NCI-H1436 treated with DMSO at 0.1 percent for 48 hours (cell line): ENCODE results near the gene BTAF1.
"Not testable (repeated sequence)": the region's sequence is repeated elsewhere in the genome, so short reads cannot be mapped to it uniquely, and the experiment has no call there.

Experiments
- DNase-seq: peaks from one replicate; lab custom pipeline; 2025; lab: John Stamatoyannopoulos, UW

Gene BTAF1

DNA sequence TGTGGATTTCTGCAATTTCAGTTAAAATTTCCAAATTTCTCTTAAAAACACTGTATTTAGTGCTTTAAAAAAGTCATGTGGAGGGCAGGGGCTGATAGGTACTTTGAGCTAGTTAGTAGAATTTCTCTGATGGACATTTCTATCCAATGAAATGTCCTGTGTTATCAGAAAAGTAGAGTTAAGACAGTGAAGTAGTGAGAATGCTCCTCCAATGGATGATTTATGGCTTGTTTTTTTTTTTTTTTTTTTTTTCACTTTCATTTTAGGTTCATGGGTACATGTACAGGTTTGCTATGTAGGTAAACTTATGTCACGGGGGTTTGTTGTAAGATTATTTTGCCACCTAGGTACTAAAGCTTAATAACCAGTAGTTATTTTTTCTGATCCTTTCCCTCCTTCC is 55.0 kb downstream of the BTAF1 start:
- DNase-seq: no peak

DNA sequence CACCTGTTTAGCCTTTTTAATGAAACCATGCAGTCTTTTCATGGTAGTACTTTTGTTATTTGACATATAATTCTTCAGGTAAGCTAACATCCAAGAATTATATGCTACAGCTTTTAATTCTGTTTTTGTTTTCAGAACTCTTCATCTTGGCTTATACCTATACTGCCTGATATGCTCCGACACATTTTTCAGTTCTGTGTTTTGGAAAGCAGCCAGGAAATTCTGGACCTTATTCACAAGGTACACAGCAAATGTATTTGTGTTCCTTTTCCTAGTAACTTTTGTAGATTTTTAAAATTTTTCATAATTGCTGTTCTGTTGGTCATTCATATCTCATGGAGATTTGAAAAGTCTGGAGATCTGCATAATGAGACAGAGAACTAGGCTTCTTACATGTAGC is 56.7 kb downstream of the BTAF1 start:
- DNase-seq: no peak

DNA sequence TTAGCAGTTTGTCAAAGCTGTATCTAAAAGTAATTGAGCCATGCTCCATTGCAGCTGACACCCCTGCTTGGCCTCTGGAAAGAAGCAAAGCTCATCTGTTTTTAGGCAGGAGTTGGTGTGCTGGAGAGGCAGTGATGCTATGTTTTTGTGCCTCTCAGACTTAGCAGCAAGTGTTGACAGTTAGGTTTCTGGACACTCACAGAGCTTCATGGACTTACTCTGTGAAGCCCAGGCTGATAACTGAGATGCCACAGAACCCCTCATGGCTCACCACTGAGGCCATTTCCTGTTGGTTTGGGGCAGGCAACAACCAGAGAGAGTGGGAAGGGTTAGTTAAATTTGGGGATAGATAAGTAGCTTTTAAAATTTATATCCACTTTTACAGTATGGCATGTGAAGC is 59.8 kb downstream of the BTAF1 start:
- no peak for DNase-seq

DNA sequence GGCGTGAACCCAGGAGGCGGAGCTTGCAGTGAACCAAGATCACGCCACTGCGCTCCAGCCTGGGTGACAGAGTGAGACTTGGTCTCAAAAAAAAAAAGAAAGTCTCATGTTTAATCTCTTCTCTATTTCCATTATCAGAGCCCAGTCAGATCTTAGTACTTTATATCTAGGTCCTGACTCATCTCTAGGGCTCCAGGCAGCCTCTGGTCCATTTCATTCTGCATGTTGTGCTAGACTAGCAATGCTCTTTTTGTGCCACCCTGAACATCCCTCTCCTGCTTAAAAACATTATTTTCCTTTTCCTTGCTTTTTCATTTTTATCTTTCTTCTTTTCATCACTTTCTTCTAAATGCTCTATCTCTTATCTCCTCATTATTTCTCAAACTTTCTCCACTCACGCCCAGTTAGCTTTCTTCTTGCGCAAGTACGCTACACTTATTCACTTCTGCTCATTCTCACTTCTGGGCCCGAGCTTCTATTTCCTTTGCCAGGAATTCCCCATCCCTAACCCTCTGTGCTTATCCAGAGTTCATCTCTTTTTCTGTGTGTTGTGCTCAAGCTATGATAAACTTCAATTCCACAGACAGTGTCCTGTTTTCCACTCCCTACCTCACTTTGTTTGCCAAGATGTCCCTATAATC is 63.9 kb downstream of the BTAF1 start:
- DNase-seq: no peak

DNA sequence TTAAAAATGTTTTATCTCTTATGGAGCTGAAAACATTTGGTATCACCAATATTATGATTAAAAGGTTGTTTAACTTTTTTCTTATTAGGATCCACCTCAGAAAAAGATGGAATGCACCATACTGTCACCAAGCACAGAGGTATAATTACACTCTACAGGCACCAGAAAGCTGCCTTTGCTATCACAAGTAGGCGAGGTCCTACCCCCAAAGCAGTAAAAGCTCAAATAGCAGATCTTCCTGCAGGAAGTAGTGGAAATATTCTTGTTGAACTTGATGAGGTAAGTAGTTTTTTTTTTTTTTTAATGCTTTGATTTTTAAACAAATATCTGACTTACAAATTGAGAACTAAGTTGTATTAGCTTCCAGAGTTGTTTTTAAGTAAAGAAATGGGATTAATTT is 68.5 kb downstream of the BTAF1 start:
- no peak for DNase-seq

DNA sequence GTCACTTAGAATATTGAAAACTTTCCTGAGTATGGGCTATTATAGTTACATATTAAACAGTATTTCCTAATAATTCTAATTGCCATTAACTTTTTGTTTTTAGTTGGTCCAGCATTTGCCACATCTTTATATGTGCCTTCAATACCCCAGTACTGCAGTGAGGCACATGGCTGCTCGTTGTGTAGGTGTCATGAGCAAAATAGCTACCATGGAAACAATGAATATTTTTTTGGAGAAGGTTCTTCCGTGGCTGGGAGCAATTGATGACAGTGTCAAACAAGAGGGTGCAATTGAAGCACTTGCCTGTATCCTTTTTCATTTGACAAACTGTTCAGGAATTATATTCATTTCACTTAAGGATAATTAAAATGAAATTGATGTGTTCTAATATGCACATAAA is 72.7 kb downstream of the BTAF1 start:
- no peak for DNase-seq

DNA sequence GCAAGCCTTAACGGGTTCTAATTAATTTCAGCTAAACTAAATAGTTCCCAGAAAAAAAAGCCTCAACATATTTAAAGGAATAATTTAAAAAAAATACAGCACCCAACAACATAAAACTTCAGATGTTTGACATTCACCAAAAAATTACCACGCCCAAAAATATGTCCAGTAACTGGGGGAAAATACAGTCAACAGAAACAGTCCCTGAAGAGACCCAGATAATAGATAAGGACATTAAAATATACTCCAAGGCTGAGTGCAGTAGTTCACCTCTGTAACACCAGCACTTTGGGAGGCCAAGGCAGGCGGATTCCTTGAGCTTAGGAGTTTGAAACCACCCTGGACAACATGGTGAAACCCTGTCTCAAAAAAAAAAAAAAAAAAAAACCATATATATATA is 78.0 kb downstream of the BTAF1 start:
- no peak for DNase-seq

DNA sequence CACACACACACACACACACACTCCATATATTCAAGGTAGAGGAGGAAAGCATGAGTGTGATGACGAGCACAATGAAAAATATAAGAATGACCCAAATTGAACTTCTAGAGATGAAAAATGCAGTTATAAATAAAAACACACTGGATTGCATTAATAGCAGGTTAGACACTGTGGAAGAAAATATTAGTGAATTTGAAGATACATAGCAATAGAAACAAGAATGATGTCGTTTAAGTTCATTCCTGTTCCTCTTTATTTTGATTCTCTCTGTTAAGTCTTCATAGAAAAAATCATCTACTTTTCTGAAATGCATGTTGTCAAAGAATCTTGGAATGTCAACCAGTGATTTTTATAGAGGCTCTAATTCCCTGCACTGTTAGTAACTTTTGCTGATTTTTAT is 78.4 kb downstream of the BTAF1 start:
- DNase-seq: no peak

DNA sequence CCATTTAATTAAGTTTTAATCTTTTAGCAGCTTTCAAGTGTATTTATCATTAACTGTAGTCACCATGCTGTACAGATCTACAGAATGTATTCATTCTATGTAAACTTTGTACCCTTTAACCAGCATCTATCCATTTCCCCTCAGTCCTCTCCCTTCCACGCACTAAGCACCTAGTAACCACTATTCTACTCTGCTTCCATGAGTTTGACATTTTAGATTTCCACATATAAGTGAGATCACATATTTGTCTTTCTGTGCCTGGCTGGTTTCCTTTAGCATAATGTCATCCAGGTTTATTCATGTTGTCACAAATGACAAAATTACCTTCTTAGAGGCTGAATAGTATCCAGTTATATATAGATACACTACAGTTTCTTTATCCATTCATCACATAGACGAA is 79.7 kb downstream of the BTAF1 start:
- no peak for DNase-seq

DNA sequence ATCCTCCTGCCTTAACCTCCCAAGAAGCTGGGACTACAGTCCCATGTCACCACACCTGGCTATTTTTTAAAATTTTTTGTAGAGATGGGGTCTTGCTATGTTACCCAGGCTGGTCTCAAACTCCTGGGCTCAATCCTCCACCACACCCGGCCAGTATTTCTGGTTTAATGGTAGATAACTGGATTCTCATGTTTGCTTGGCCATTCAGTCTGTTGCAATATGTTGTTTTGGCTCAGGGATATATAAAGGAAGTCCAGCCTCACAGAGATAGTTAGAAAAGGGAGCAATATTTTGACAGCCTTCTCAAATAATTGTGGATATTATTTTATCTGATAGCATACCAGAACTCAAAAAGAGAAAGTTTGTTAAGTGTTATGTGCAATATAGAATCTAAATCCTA is 82.4 kb downstream of the BTAF1 start:
- DNase-seq: no peak

DNA sequence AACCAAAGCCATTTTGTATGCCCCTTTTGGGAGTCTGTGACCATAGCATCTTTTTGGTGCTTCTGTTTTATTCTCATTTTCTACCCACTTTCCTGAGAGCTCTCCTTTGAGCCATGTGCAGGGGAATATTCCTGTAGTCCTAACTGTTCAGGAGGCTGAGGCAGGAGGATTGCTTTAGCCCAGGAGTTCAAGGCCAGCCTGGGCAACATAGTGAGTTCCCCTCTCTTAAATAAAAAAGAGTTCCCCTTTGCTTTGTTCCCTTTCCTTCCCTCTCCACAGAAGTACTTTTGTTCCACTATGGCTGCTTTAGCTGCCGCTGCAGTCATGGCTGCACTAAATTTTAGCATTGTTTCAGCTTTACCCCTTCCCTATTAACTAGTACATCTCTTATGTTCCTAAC is 85.9 kb downstream of the BTAF1 start:
- DNase-seq: no peak

DNA sequence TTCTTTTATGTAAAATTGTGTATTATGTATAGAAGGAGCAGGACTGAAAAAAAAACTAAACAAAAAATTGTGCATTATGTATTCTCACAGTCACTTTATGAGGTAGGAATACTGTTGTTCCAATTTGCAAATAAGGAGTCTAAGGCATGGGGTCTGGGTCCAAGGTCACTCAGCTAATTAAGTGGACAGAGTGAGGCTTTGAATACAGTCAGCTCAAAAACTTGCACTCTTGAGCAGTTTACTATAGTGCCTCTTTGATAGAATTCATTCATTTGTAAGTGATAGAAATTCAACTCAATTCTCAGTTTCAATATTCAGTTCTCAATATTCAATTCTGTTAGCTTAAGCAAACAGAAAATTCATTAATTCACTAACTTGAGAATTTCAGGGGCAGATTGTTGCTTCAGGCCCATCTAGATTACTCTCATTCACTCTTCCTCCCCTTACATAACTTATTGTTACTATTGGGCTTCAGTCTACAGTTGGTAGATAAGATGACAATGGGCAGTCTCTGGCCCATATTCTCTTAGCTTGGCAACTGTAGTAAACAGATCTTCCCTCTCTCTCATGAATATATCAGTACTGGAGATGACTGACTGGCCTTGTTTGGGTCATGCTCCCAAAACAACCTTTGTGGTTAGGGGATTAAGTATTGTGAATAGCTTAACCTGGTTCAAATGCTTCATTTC is 86.6 kb downstream of the BTAF1 start:
- no peak for DNase-seq

DNA sequence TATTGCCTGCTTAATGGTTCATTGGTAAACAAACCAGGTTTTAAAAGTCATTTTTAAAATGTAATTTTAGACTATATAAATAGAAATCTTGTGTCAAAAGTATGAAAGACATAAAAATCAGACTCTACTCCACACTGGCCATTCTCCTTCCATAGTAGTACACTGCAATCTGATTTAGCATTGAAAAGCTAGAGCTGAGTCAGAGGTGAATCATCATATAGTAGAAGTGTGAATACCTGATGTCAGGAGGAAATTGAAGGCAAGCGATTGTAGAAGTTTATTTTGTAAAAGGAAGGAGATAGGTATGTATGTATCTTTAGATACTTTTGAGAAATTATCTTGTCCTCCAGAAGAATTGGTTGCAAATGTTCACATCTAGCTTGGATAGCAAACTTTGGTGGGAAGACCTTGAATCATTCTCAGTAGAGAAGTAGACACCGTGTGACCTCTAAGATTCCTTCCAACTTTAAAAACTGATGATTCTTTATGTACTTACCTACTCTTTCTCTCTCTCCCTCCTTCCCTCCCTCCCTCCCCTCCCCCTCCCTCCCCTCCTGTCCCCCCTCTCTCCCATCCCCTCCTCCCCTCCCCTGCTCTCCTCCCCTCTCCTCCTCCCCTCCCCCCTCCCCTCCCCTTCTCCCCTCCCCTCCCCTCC is 88.1 kb downstream of the BTAF1 start:
- DNase-seq: no peak

DNA sequence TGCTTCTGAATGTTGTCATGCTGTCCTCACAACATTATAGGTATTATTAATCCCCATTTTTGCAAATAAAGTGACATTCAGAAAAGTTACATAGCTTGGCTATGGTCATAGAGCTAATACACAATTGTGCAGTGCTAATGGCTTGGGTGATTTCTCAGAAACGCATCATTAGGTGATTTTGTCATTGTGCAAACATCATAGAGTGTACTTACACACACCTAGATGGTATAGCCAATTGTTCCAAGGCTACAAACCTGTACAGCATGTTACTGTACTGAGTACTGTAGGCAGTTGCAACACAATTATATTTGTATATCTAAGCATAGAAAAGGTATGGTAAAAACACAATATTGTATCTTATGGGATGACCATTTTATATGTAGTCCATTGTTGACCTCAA is 91.0 kb downstream of the BTAF1 start:
- no peak for DNase-seq

DNA sequence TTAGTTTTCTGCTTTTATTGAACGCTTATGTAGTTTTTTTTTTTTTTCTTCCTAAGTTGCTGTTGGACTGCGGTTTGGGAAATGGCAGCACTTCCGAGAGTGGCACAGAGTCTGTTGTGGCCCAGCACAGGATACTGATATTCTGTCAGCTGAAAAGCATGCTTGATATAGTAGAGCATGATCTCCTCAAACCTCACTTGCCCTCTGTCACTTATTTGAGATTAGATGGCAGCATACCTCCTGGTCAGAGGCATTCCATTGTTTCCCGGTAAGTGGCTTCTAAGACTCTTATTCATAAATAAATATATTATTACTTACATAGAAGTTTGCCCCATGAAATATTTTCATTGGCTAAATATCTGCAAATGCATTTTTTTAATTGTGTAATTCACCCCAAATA is 101.1 kb downstream of the BTAF1 start:
- no peak for DNase-seq

DNA sequence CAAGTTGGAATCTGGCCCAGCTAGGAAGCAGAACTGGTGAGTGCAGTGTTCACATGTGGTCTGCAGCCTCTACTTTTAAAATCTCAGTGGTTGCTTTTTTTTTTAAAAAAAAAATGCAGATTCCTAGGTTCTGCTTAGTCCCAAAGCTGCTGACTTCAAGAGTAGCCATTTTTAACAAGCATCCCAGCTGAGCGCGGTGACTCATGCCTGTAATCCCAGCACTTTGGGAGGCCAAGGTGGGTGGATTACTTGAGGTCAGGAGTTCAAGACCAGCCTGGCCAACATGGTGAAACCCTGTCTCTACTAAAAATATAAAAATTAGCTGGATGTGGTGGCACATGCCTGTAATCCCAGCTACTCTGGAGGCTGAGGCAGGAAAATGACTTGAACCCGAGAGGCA is 101.8 kb downstream of the BTAF1 start:
- not testable (repeated sequence) for DNase-seq

DNA sequence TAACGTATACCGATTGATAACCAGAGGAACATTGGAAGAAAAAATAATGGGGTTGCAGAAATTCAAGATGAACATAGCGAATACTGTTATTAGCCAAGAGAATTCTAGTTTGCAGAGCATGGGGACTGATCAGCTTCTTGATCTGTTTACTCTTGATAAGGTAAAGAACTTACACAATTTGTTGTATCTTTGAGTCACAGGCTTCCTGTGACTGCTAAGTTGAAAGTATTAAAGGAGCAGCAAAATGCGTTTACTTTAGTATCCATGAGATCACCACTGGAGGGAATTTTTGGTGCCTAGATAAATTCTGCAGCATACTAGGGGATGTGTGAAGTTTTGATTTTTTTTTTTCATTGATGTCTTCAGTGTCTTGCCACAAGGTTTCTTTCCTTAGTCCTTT is 103.6 kb downstream of the BTAF1 start:
- no peak for DNase-seq

DNA sequence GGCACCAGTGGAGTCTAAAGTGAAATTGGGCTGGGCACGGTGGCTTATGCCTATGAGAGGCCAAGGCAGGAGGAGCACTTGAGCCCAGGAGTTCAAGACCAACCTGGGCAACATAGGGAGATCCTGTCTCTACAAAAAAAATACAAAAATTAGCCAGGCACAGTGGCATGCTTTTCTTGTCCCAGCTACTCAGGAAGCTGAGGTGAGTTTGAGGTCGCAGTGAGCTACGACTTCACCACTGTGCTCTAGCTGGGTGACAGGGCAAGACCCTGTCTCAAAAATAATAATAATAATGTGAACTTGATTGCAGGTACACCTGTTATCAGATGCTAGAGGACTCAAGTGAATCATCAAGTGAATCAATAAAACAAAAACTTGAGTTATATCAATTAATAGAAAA is 108.0 kb downstream of the BTAF1 start:
- DNase-seq: no peak

DNA sequence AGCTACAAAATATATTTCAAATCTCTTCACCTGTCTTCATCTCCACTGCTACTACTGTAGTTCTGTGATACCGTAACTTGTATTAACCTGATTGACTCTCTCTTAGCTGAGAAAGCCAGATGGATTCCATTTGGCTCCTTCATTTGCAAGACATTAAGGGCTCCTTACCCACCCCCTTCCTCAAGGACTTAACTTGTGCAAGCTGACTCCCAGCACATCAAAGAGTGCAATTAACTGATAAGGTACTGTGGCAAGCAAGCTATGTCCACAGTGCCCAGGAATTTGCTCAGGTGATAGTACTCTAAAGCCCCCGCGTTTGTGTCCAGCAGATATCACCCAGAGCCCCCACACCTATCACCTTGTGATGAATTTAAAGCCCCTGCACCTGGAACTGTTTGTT is 109.5 kb downstream of the BTAF1 start:
- not testable (repeated sequence) for DNase-seq

DNA sequence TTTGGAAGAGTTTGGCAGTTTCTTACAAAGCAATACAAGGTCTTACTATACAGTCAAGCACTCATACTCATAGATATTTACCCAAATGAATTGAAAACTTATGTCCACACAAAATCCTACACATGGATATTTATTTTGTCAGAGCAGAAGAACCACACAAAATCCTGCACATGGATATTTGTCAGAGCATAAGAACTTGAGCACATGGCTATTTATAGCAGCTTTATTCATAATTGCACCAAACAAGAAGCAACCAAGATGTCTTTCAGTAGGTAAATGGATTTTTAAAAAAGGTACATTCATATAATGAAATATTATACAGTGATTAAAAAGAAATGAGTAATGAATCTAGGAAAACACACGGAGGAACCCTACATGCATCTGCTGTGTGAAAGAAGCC is 115.4 kb downstream of the BTAF1 start:
- DNase-seq: no peak

DNA sequence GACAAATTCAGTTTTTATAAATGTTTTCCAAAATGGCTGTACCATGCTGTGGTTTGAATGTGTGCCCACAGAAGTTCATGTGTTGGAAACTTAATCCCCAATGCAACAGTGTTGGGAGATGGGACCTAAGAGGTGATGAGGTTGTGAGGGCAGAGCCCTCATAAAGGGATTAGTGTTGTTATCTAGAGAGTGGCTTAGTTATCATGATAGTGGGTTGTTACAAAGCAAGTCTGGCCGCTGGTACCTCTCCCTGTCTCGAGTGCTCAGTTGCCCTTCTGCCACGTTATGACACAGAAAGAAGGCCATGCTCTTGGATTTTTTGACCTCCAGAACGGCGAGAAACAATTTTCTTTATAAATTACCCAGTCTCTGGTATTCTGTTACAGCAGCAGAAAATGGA is 119.0 kb downstream of the BTAF1 start:
- DNase-seq: no peak

DNA sequence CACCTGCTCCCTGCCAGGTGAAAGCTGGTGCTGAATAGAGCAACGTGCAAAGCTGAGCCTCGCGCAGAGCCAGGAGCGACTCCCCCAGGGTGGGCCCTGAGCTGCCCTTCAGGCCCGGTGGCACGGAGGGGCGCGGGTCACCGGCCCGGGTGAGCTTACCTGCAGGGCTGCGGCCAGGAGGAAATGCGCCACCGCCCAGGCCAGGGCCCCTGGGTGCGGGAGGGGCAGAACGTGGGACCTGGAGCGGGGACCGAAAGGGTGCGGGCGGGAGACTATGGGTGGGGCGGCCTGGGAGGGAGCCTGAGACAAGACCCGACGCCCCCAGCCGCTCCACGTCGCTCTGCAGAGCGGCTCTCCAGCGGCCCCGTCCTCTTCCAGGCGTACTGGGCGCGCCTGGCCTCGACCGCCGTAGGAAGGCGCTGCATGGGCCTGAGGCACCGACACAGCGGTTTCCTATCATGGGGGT is 122.1 kb downstream of the BTAF1 start:
- DNase-seq: no peak

DNA sequence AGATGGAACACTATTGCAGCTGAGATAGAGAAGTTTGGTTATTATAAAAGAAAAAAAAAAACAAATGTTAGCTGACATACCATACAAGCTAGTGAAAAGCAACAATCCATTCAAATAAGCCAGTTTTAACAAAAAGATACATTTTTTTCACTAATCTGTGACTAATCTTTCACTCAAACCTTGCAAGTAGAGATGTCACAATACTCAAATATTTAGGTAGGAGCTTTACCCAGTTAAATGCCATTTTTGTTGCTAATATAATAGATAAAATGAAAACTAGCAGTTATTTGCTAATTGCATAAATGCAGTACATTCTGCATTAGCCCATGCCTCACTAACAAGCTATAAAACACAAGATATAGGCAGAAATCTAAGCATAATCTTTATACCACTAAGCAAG is 123.6 kb downstream of the BTAF1 start:
- DNase-seq: no peak

DNA sequence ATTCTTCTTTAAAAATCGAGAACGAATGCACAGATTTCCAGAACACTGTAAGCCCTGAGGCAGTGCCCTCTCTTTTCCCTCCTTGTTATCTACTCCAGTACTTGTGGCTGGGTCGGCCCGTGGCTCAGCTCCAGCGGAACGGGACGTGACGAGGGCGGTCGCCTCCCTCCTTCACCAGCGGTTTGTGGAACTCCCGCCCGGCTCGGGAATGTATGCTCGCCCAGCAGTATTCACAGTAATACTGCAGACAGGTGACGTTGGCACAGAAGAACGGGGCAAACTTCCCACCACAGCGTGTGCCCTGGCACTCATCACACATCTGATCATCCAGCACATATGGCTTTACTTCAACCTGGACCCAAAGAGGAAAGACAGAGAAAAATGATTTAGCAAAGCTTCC is 128.5 kb downstream of the BTAF1 start:
- DNase-seq: no peak
